IMR-90 (cell line): ENCODE data around the gene RABGGTA. TPM values are rescaled to one million over a fixed set of nuclear protein-coding genes. Genes with fewer than 3 reads are reported as not detected.

Experiments
- ATAC-seq: fragments of 200-7000 bp; cut with Tn5 transposase; 2 replicates; pipeline ENCODE4 v1.9.1; 2020; ENCODE audit warnings: low read depth, mild to moderate bottlenecking, moderate library complexity
- BruUV-seq: library from RNA; stranded (reverse); fragments of 400-500 nt; replicated peaks from 2 replicates; lab custom pipeline; 2021; lab: Mats Ljungman, UMichigan
- CTCF ChIA-PET: fragments of 300-600 bp; formaldehyde crosslinking; extraction: SDS; loops from one replicate; lab custom pipeline; 2021; ENCODE audit warnings: antibody characterized with exemption; lab: Yijun Ruan, JAX
- POLR2A ChIA-PET: fragments of 300-600 bp; sonication (Branson Sonifier 250); formaldehyde crosslinking; loops from one replicate; lab custom pipeline; 2022; ENCODE audit warnings: antibody characterized with exemption; ENCODE audit not compliant: unreplicated experiment; lab: Charles Lee
- DNase-seq: peaks from one replicate; pipeline ENCODE4 v3.0.0; 2013
- H2AFZ ChIP-seq: replicated peaks from 2 replicates; pipeline ENCODE3; 2013; ENCODE audit warnings: low read length, mild to moderate bottlenecking; ENCODE audit not compliant: poor library complexity
- H2AK5ac ChIP-seq: 2 replicates; pipeline ENCODE4 v1.6.1; 2013; ENCODE audit warnings: low read depth, low read length, inconsistent platforms
- H2AK9ac ChIP-seq: replicated peaks from 2 replicates; pipeline ENCODE3; 2013; ENCODE audit warnings: mild to moderate bottlenecking, low read depth, low read length, moderate library complexity; ENCODE audit not compliant: poor library complexity
- H2BK120ac ChIP-seq: 2 replicates; pipeline ENCODE4 v1.6.1; 2013; ENCODE audit warnings: low read depth, low read length, inconsistent platforms
- H2BK15ac ChIP-seq: 3 replicates; pipeline ENCODE4 v1.6.1; 2013; ENCODE audit warnings: low read depth, low read length, inconsistent platforms
- H2BK20ac ChIP-seq: 2 replicates; pipeline ENCODE4 v1.6.1; 2013; ENCODE audit warnings: low read depth, mild to moderate bottlenecking, inconsistent platforms, low read length, moderate library complexity
- H2BK5ac ChIP-seq: 2 replicates; pipeline ENCODE4 v1.6.1; 2013; ENCODE audit warnings: mild to moderate bottlenecking, low read depth, low read length, inconsistent platforms; ENCODE audit not compliant: poor library complexity, severe bottlenecking
- H3K14ac ChIP-seq: replicated peaks from 2 replicates; pipeline ENCODE4 v1.6.1; 2013; ENCODE audit warnings: low read depth, low read length, inconsistent platforms
- H3K18ac ChIP-seq: 2 replicates; pipeline ENCODE4 v1.6.1; 2013; ENCODE audit warnings: low read depth, low read length, control low read depth
- H3K23ac ChIP-seq: 2 replicates; pipeline ENCODE4 v1.6.1; 2013; ENCODE audit warnings: low read depth, low read length, inconsistent platforms
- H3K27ac ChIP-seq: 2 replicates; pipeline ENCODE4 v1.5.1; 2013; ENCODE audit warnings: mild to moderate bottlenecking, control low read depth, low read length; ENCODE audit not compliant: insufficient read depth
- H3K27me3 ChIP-seq: 2 replicates; pipeline ENCODE4 v1.6.1; 2013; ENCODE audit warnings: low read length; ENCODE audit not compliant: control insufficient read depth, insufficient read depth
- H3K36me3 ChIP-seq: 2 replicates; pipeline ENCODE4 v1.6.1; 2013; ENCODE audit warnings: low read length, mixed read lengths; ENCODE audit not compliant: control insufficient read depth, insufficient read depth
- H3K4ac ChIP-seq: 2 replicates; pipeline ENCODE4 v1.6.1; 2013; ENCODE audit warnings: low read depth, low read length, inconsistent platforms
- H3K4me1 ChIP-seq: 2 replicates; pipeline ENCODE4 v1.6.1; 2013; ENCODE audit warnings: low read length, mixed read lengths; ENCODE audit not compliant: control insufficient read depth, insufficient read depth
- H3K4me2 ChIP-seq: 2 replicates; pipeline ENCODE4 v1.6.1; 2013; ENCODE audit warnings: low read depth, mild to moderate bottlenecking, control low read depth, low read length, moderate library complexity
- H3K4me3 ChIP-seq: 2 replicates; pipeline ENCODE4 v1.5.1; 2013; ENCODE audit warnings: low read depth, mild to moderate bottlenecking, control low read depth, low read length, moderate library complexity; ENCODE audit not compliant: insufficient read depth
- H3K56ac ChIP-seq: 2 replicates; pipeline ENCODE4 v1.6.1; 2013; ENCODE audit warnings: low read length, inconsistent platforms; ENCODE audit not compliant: insufficient read depth; ENCODE audit errors: extremely low read depth
- H3K79me1 ChIP-seq, 2 experiments: 2 replicates each; pipeline ENCODE4 v1.6.1; 2013; ENCODE audit warnings: low read length in 2 of 2, inconsistent platforms in 1 of 2, low read depth in 1 of 2
- H3K9ac ChIP-seq: 2 replicates; pipeline ENCODE4 v1.6.1; 2013; ENCODE audit warnings: low read depth, low read length, control low read depth
- H3K9me1 ChIP-seq: 2 replicates; pipeline ENCODE4 v1.6.1; 2013; ENCODE audit warnings: low read length, inconsistent platforms; ENCODE audit not compliant: insufficient read depth
- H3K9me3 ChIP-seq: 2 replicates; pipeline ENCODE4 v1.6.1; 2013; ENCODE audit warnings: low read length; ENCODE audit not compliant: control insufficient read depth, insufficient read depth
- H4K20me1 ChIP-seq: 2 replicates; pipeline ENCODE4 v1.6.1; 2013; ENCODE audit warnings: low read length, inconsistent platforms; ENCODE audit not compliant: insufficient read depth
- H4K5ac ChIP-seq: 2 replicates; pipeline ENCODE4 v1.6.1; 2013; ENCODE audit warnings: mild to moderate bottlenecking, low read depth, low read length, control low read depth
- H4K8ac ChIP-seq, 2 experiments: 2 replicates each; pipeline ENCODE4 v1.6.1; 2013; ENCODE audit warnings: low read depth in 2 of 2, low read length in 2 of 2, control low read depth in 1 of 2, inconsistent platforms in 1 of 2
- H4K91ac ChIP-seq: 2 replicates; pipeline ENCODE4 v1.6.1; 2013; ENCODE audit warnings: low read depth, low read length, inconsistent platforms; ENCODE audit not compliant: insufficient read depth
- FOS ChIP-seq: fragments of 150-350 bp; IDR thresholded peaks from 2 replicates; pipeline ENCODE4 v1.6.1; 2016; ENCODE audit warnings: low read depth, low read length
- MAFK ChIP-seq: IDR thresholded peaks from 2 replicates; pipeline ENCODE4 v1.6.1; 2012; ENCODE audit warnings: low read depth, low read length, improper control_type of control experiment
- MAZ ChIP-seq: IDR thresholded peaks from 2 replicates; pipeline ENCODE4 v1.6.1; 2012; ENCODE audit warnings: low read depth, mild to moderate bottlenecking, low read length, improper control_type of control experiment, moderate library complexity, borderline replicate concordance
- MXI1 ChIP-seq: IDR thresholded peaks from 2 replicates; pipeline ENCODE4 v1.6.1; 2012; ENCODE audit warnings: low read depth, mild to moderate bottlenecking, low read length, moderate library complexity, borderline replicate concordance
- POLR2A ChIP-seq: IDR thresholded peaks from 2 replicates; pipeline ENCODE4 v1.6.1; 2012; ENCODE audit warnings: mild to moderate bottlenecking, low read depth, low read length
- RAD21 ChIP-seq: IDR thresholded peaks from 2 replicates; pipeline ENCODE4 v1.6.1; 2012; ENCODE audit warnings: low read length, improper control_type of control experiment
- RFX5 ChIP-seq: IDR thresholded peaks from 2 replicates; pipeline ENCODE4 v1.8.0; 2012; ENCODE audit warnings: low read depth, mild to moderate bottlenecking, low read length, moderate library complexity
- WGBS, 2 experiments: methylation state at CpG; one replicate each; pipeline versions ENCODE4 v1.1.5 to v1.1.7; 2013; ENCODE audit warnings: missing lambda C conversion rate in 2 of 2; ENCODE audit not compliant: insufficient read length in 1 of 2; ENCODE audit errors: extremely low coverage in 2 of 2; 5-methylcytosine and 5-hydroxymethylcytosine counted together
- dilution Hi-C: fragments of 300-500 bp; cut with HindIII; formaldehyde crosslinking; loops from one replicate; pipeline ENCODE4 v1.14.3; 2018; ENCODE audit warnings: low sequenced_read_pairs; ENCODE audit not compliant: unreplicated experiment
- in situ Hi-C: fragments of 300-500 bp; cut with MboI; formaldehyde crosslinking; loops from 3 replicates; pipeline ENCODE4 v1.14.3; 2019; ENCODE audit warnings: low sequenced_read_pairs, inconsistent platforms, mixed read lengths
- intact Hi-C: fragments of 100-400 bp; cut with micrococcal nuclease; formaldehyde crosslinking; loops from 2 replicates; pipeline ENCODE4 v1.10.0; 2022
- polyA plus RNA-seq, 3 experiments: library from polyadenylated mRNA; depleted of rRNA; stranded (reverse); fragments of >200 nt; gene quantifications; 2 replicates each; pipeline ENCODE4 v1.2.3, GENCODE V29; 2012; ENCODE audit warnings: low replicate concordance in 1 of 3
- total RNA-seq: library from RNA; depleted of rRNA; stranded (reverse); fragments of >200 nt; gene quantifications from 2 replicates; pipeline ENCODE4 v1.2.3, GENCODE V29; 2012
- TF ChIP-seq, protein P1 (sequence below): fragments of 150-350 bp; IDR thresholded peaks from 2 replicates; pipeline ENCODE4 v1.6.1; 2017; ENCODE audit warnings: mild to moderate bottlenecking, antibody characterized with exemption, low read length, low read depth

Gene RABGGTA
- total and polyA plus RNA-seq, 2 of the 4 experiments (the other 2 are of a cell fraction), result 25.6 to 55.6 TPM

DNA sequence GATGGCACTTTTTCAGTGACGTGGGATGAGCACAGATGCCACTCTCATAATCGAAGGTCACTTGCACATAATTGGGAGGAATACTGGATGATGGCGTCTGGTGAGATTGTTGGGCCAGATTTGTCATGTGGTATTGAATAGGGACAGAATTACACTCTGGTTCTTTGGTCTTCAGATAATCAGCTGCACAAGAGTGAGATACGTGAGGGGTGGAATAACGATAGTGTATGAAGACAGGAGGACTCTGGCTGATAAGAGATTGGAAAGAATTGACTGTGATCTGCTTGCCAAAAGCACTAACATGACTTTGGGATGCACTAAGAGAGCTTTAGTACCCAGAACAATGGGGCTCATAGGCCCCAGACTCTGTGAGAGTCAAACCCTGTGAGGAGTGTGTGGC lies 7.0 kb upstream of the RABGGTA start:
- Histone ChIP-seq H3K4me2 (no peak overlapping the region), H3K9me1 (no peaks in the 10 kb centered on the region; the same call in 1 of the 2 replicates), H3K14ac (no peak overlapping the region), H3K79me1 (peaks cover 3 to 13% of the 10 kb centered on the region in 2 experiments), H4K20me1 (no peaks in the 10 kb centered on the region), H4K8ac (no peak overlapping the region), H3K9ac (no peak overlapping the region), H2BK5ac (no peak overlapping the region), H2BK15ac (no peak overlapping the region), H2AK5ac (no peak overlapping the region), H2BK120ac (no peak overlapping the region), H3K56ac (no peak overlapping the region), H3K27me3 (no peaks in the 10 kb centered on the region), H3K23ac (no peak overlapping the region), H3K4me3 (no peak overlapping the region), H3K27ac (no peak overlapping the region), H4K5ac (no peak overlapping the region), H2AK9ac (no peak overlapping the region), H3K18ac (no peak overlapping the region), H2BK20ac (no peak overlapping the region), H3K4me1 (no peaks in the 10 kb centered on the region; the same call in 1 of the 2 replicates), H3K9me3 (no peaks in the 10 kb centered on the region), H3K4ac (no peak overlapping the region), H4K91ac (no peak overlapping the region), H3K36me3 (no peaks in the 10 kb centered on the region), H2AFZ (no peak overlapping the region)
- WGBS, 2 experiments, result 100% methylated on average over 1 of the region's 5 CpGs; no CpG with 5 or more reads in 1 of the 2 experiments
- POLR2A ChIA-PET, result no interaction called here
- no TSS peak for BruUV-seq
- TF ChIP-seq POLR2A (no peak), MAZ (no peak), RAD21 (no peak), RFX5 (no peak), MXI1 (no peak), MAFK (no peak), FOS (no peak)
- TF ChIP-seq, protein P1, sequence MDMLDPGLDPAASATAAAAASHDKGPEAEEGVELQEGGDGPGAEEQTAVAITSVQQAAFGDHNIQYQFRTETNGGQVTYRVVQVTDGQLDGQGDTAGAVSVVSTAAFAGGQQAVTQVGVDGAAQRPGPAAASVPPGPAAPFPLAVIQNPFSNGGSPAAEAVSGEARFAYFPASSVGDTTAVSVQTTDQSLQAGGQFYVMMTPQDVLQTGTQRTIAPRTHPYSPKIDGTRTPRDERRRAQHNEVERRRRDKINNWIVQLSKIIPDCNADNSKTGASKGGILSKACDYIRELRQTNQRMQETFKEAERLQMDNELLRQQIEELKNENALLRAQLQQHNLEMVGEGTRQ, result no peak
- CTCF ChIA-PET, result no interaction called here
- in situ Hi-C loops (no loop called here), dilution Hi-C loops (no loop called here), intact Hi-C loops (no loop called here)
- ATAC-seq, result no peak
- no peak for DNase-seq
